DLD1 (cell line): ENCODE data around the gene RPAP3.
"Not testable (repeated sequence)": the region's sequence is repeated elsewhere in the genome, so short reads cannot be mapped to it uniquely, and the experiment has no call there.

Experiments
- in situ Hi-C: cut with HindIII; loops from 2 replicates; pipeline ENCODE4 v1.10.0; 2017; ENCODE audit warnings: low sequenced_read_pairs

RPAP3 gene

GRCh38 chr12:47698631-47699030, 7.2 kb downstream of the RPAP3 start:
- in situ Hi-C loops, result no loop called here

GRCh38 chr12:47698055-47698454, 7.8 kb downstream of the RPAP3 start:
- in situ Hi-C loops, result no loop called here

GRCh38 chr12:47689215-47689614, 16.6 kb downstream of the RPAP3 start:
- in situ Hi-C loops, result loop anchor here (10.0 kb wide), 1 partner anchor 664 kb away; no protein-coding TSS in a partner anchor

GRCh38 chr12:47687636-47688035, 18.2 kb downstream of the RPAP3 start:
- in situ Hi-C loops, result loop anchor here (10.0 kb wide), 1 partner anchor 663 kb away; no protein-coding TSS in a partner anchor

- in situ Hi-C loops, result loop anchor here (10.0 kb wide), 1 partner anchor 662 kb away; no protein-coding TSS in a partner anchor
Measured at GRCh38 chr12:47686645-47687240, 19.1 kb downstream of the RPAP3 start.

GRCh38 chr12:47679785-47680184, 26.0 kb downstream of the RPAP3 start:
- in situ Hi-C loops, result loop anchor here (10.0 kb wide), 1 partner anchor 655 kb away; no protein-coding TSS in a partner anchor

GRCh38 chr12:47672068-47672467, 33.8 kb downstream of the RPAP3 start:
- in situ Hi-C loops, result no loop called here

GRCh38 chr12:47667935-47668334, 37.9 kb downstream of the RPAP3 start:
- in situ Hi-C loops, result not testable (repeated sequence)

GRCh38 chr12:47652521-47653234, 53.2 kb downstream of the RPAP3 start:
- in situ Hi-C loops, result no loop called here

GRCh38 chr12:47651368-47652254, 54.2 kb downstream of the RPAP3 start:
- in situ Hi-C loops, result no loop called here

- in situ Hi-C loops, result no loop called here
Measured at GRCh38 chr12:47650469-47650868, 55.4 kb downstream of the RPAP3 start.

- in situ Hi-C loops, result no loop called here
Measured at GRCh38 chr12:47649381-47649780, 56.4 kb downstream of the RPAP3 start.

GRCh38 chr12:47648056-47648579, 57.7 kb downstream of the RPAP3 start:
- in situ Hi-C loops, result no loop called here

GRCh38 chr12:47642310-47642709, 63.5 kb downstream of the RPAP3 start:
- in situ Hi-C loops, result not testable (repeated sequence)

GRCh38 chr12:47636908-47637780, 68.7 kb downstream of the RPAP3 start:
- in situ Hi-C loops, result no loop called here

- in situ Hi-C loops, result not testable (repeated sequence)
Measured at GRCh38 chr12:47635770-47636169, 70.1 kb downstream of the RPAP3 start.

- in situ Hi-C loops, result no loop called here
Measured at GRCh38 chr12:47634127-47634526, 71.7 kb downstream of the RPAP3 start.

GRCh38 chr12:47621960-47622359, 83.9 kb downstream of the RPAP3 start:
- in situ Hi-C loops, result no loop called here

- in situ Hi-C loops, result no loop called here
Measured at GRCh38 chr12:47617476-47617875, 88.4 kb downstream of the RPAP3 start.

GRCh38 chr12:47616440-47616839, 89.4 kb downstream of the RPAP3 start:
- in situ Hi-C loops, result no loop called here
